Keratinocyte (primary cell): ENCODE measurements around the gene CHD3. TPM values are rescaled to one million over a fixed set of nuclear protein-coding genes. Genes with fewer than 3 reads are reported as not detected.
A peak's percentile ranks its signal among the peaks of the same experiment; 100 is the strongest.

ENCODE experiments used
- DNase-seq: peaks from one replicate; pipeline ENCODE4 v3.0.0-alpha.2; 2011; ENCODE audit warnings: low read depth, missing footprints, low spot score
- FAIRE-seq: peaks from 2 replicates; lab custom pipeline; 2011; peaks lifted over from hg19 to GRCh38; lab: Jason Lieb, UNC
- H2AFZ ChIP-seq: 2 replicates; pipeline ENCODE4 v1.6.0; 2012; ENCODE audit warnings: low read length, control low read depth, inconsistent platforms; ENCODE audit not compliant: control insufficient read depth
- H3K27ac ChIP-seq: 2 replicates; pipeline ENCODE4 v1.5.1; 2011; ENCODE audit warnings: low read length; ENCODE audit not compliant: control insufficient read depth, insufficient read depth
- H3K27me3 ChIP-seq: 3 replicates; pipeline ENCODE4 v1.6.0; 2011; ENCODE audit warnings: low read length; ENCODE audit not compliant: control insufficient read depth, insufficient read depth; ENCODE audit errors: extremely low read depth
- H3K36me3 ChIP-seq, 2 experiments: 2 replicates in 1 of 2; 3 replicates in 1 of 2; pipeline ENCODE4 v1.5.1; 2011; ENCODE audit warnings: low read length in 2 of 2, mild to moderate bottlenecking in 1 of 2; ENCODE audit not compliant: control insufficient read depth in 2 of 2, insufficient read depth in 2 of 2; ENCODE audit errors: extremely low read depth in 1 of 2
- H3K4me1 ChIP-seq: 3 replicates; pipeline ENCODE4 v1.5.1; 2011; ENCODE audit warnings: low read length; ENCODE audit not compliant: control insufficient read depth, insufficient read depth; ENCODE audit errors: extremely low read depth
- H3K4me2 ChIP-seq: 3 replicates; pipeline ENCODE4 v1.6.0; 2011; ENCODE audit warnings: low read depth, low read length; ENCODE audit not compliant: control insufficient read depth, insufficient read depth; ENCODE audit errors: extremely low read depth
- H3K4me3 ChIP-seq, 3 experiments: fragments of 200-600 bp in 1 of 3; sonication (generic) in 1 of 3; 2 replicates in 2 of 3; 3 replicates in 1 of 3; pipeline ENCODE4 v1.5.1; 2011 to 2016; ENCODE audit warnings: low read length in 3 of 3, mild to moderate bottlenecking in 3 of 3, control low read depth in 2 of 3, inconsistent platforms in 1 of 3, low read depth in 1 of 3, mixed read lengths in 1 of 3, mixed run types in 1 of 3, moderate library complexity in 1 of 3; ENCODE audit not compliant: control insufficient read depth in 2 of 3, insufficient read depth in 2 of 3; ENCODE audit errors: extremely low read depth in 1 of 3
- H3K79me2 ChIP-seq: 2 replicates; pipeline ENCODE4 v1.6.0; 2012; ENCODE audit warnings: low read length; ENCODE audit not compliant: control insufficient read depth, insufficient read depth
- H3K9ac ChIP-seq: 3 replicates; pipeline ENCODE4 v1.6.0; 2011; ENCODE audit warnings: low read length; ENCODE audit not compliant: control insufficient read depth, insufficient read depth; ENCODE audit errors: extremely low read depth
- H3K9me1 ChIP-seq: 3 replicates; pipeline ENCODE4 v1.6.0; 2011; ENCODE audit warnings: low read length; ENCODE audit not compliant: control insufficient read depth, insufficient read depth; ENCODE audit errors: extremely low read depth
- H3K9me3 ChIP-seq: 2 replicates; pipeline ENCODE4 v1.5.1; 2012; ENCODE audit warnings: low read depth, low read length; ENCODE audit not compliant: control insufficient read depth
- H4K20me1 ChIP-seq: 3 replicates; pipeline ENCODE4 v1.6.0; 2011; ENCODE audit warnings: low read length; ENCODE audit not compliant: control insufficient read depth, insufficient read depth; ENCODE audit errors: extremely low read depth
- CTCF ChIP-seq, 3 experiments: IDR thresholded peaks in 1 of 3; conservative IDR thresholded peaks in 1 of 3; optimal IDR thresholded peaks in 1 of 3; 2 replicates in 2 of 3; 3 replicates in 1 of 3; pipeline versions ENCODE3 to v1.5.1; 2011; ENCODE audit warnings: low read length in 3 of 3, mild to moderate bottlenecking in 3 of 3, moderate library complexity in 2 of 3, control low read depth in 1 of 3, inconsistent platforms in 1 of 3; ENCODE audit not compliant: insufficient read depth in 2 of 3; ENCODE audit errors: extremely low read depth in 1 of 3
- EZH2 ChIP-seq: IDR thresholded peaks from one replicate; pipeline ENCODE4 v1.6.1; 2012; ENCODE audit warnings: inconsistent platforms, mild to moderate bottlenecking, low read length, moderate library complexity
- dilution Hi-C: fragments of 300-500 bp; cut with MboI; formaldehyde crosslinking; loops from one replicate; pipeline ENCODE4 v1.7.0; 2020; ENCODE audit warnings: low sequenced_read_pairs; ENCODE audit not compliant: extremely low pct_ligation_motif_present
- polyA plus RNA-seq, 5 experiments: library from polyadenylated mRNA; depleted of rRNA in 3 of 5; stranded (reverse) in 3 of 5; stranded (forward) in 1 of 5; unstranded in 1 of 5; fragments of >200 nt; gene quantifications; 1 replicate in 1 of 5; 2 replicates in 3 of 5; 3 replicates in 1 of 5; pipeline versions ENCODE4 v1.2.1 to v1.2.3, GENCODE V29; 2011 to 2012; ENCODE audit warnings: missing spikeins in 2 of 5, low read depth in 1 of 5, low replicate concordance in 1 of 5

Gene CHD3
- polyA plus RNA-seq, 1 donor (not counting 4 experiments of a cell fraction or from before 2014, with no cell fraction given), result 30.1 TPM

GRCh38 chr17:7889166-7889955, 772 bp downstream of the CHD3 start:
- TF ChIP-seq EZH2 (no peak), CTCF (optimal IDR thresholded peaks at IDR 0.05 in 1 of 3, IDR thresholded peaks at IDR 0.05 in 1 of 3, conservative IDR thresholded peaks at IDR 0.05 in 1 of 3; ENCODE audit: extremely low read depth in 1 of 3, insufficient read depth in 2 of 3, low read length in 3 of 3) (peak; percentile 39 to 53 (median 46))
- peaks cover 20 to 36% of the 10 kb centered on the region in 2 experiments for H3K36me3 ChIP-seq
- FAIRE-seq (peak; percentile 70), DNase-seq (peak; percentile 75)
- H3K79me2 ChIP-seq, result peaks cover 18% of the 10 kb centered on the region
- peak overlapping the region; percentile 88 for H3K4me2 ChIP-seq
- peak overlapping the region; percentile 89 for H3K27ac ChIP-seq
- H4K20me1 ChIP-seq, result no peaks in the 10 kb centered on the region
- H3K9ac ChIP-seq, result peak overlapping the region; percentile 87
- no peaks in the 10 kb centered on the region for H3K27me3 ChIP-seq
- H3K9me3 ChIP-seq, result no peaks in the 10 kb centered on the region
- H3K9me1 ChIP-seq, result no peaks in the 10 kb centered on the region
- H3K4me3 ChIP-seq, result peak overlapping the region in 2 of 3 experiments; percentile 61 to 76
- peaks cover 31% of the 10 kb centered on the region for H3K4me1 ChIP-seq
- dilution Hi-C loops, result no loop called here
- no peak overlapping the region for H2AFZ ChIP-seq

GRCh38 chr17:7893187-7893880, 4.7 kb downstream of the CHD3 start:
- no peak overlapping the region for H2AFZ ChIP-seq
- peaks cover 42 to 50% of the 10 kb centered on the region in 2 experiments for H3K36me3 ChIP-seq
- TF ChIP-seq CTCF (optimal IDR thresholded peaks at IDR 0.05 in 1 of 3, IDR thresholded peaks at IDR 0.05 in 1 of 3, conservative IDR thresholded peaks at IDR 0.05 in 1 of 3; ENCODE audit: extremely low read depth in 1 of 3, insufficient read depth in 2 of 3, low read length in 3 of 3), result no peak
- no peak for TF ChIP-seq EZH2
- no peak overlapping the region for H3K27ac ChIP-seq
- H3K4me2 ChIP-seq, result no peak overlapping the region
- H4K20me1 ChIP-seq, result no peaks in the 10 kb centered on the region
- peaks cover 6% of the 10 kb centered on the region for H3K79me2 ChIP-seq
- dilution Hi-C loops, result no loop called here
- no peak for FAIRE-seq
- no peak overlapping the region for H3K9ac ChIP-seq
- no peak for DNase-seq
- H3K27me3 ChIP-seq, result no peaks in the 10 kb centered on the region
- H3K4me1 ChIP-seq, result peaks cover 15% of the 10 kb centered on the region
- no peak overlapping the region for H3K4me3 ChIP-seq
- H3K9me1 ChIP-seq, result no peaks in the 10 kb centered on the region
- H3K9me3 ChIP-seq, result no peaks in the 10 kb centered on the region
